Pulmonary artery endothelial cell (primary cell): ENCODE measurements around the gene UBAP2L. TPM values are rescaled to one million over a fixed set of nuclear protein-coding genes. Genes with fewer than 3 reads are reported as not detected.
"Not testable (repeated sequence)": the region's sequence is repeated elsewhere in the genome, so short reads cannot be mapped to it uniquely, and the experiment has no call there.

Source experiments
- DNase-seq: peaks from one replicate; pipeline ENCODE4 v3.0.0-alpha.2; 2011; ENCODE audit warnings: low read depth, low spot score
- total RNA-seq: library from RNA; depleted of rRNA; stranded (reverse); fragments of >200 nt; gene quantifications from 2 replicates; pipeline ENCODE4 v1.2.3, GENCODE V29; 2014

Gene UBAP2L
- total RNA-seq, 1 donor from 2014 or later: 62.6 TPM

- DNase-seq: no peak
Measured at GRCh38 chr1:154241703-154242351, 21.1 kb downstream of the UBAP2L start.

- no peak for DNase-seq
Measured at GRCh38 chr1:154253671-154254070, 32.9 kb downstream of the UBAP2L start.

GRCh38 chr1:154256686-154257085 lies 35.9 kb downstream of the UBAP2L start:
- no peak for DNase-seq

GRCh38 chr1:154258784-154259183 lies 38.0 kb downstream of the UBAP2L start:
- no peak for DNase-seq

GRCh38 chr1:154260127-154260526 lies 39.4 kb downstream of the UBAP2L start:
- no peak for DNase-seq

GRCh38 chr1:154263465-154264332 lies 42.9 kb downstream of the UBAP2L start:
- no peak for DNase-seq

- DNase-seq: no peak
Measured at GRCh38 chr1:154264454-154264853, 43.7 kb downstream of the UBAP2L start.

GRCh38 chr1:154265586-154265985 lies 44.8 kb downstream of the UBAP2L start:
- no peak for DNase-seq

- DNase-seq: no peak
Measured at GRCh38 chr1:154270833-154271232, 50.1 kb downstream of the UBAP2L start.

GRCh38 chr1:154272217-154272998 lies 51.7 kb downstream of the UBAP2L start, which contains the start of gene HAX1:
HAX1 (plus strand) TSS chr1:154272629; CDS start chr1:154272724, 95 bp downstream.
- peak; percentile 89 for DNase-seq

- DNase-seq: no peak
Measured at GRCh38 chr1:154272999-154273563, 52.3 kb downstream of the UBAP2L start.

- DNase-seq: no peak
Measured at GRCh38 chr1:154276797-154277196, 56.0 kb downstream of the UBAP2L start.

- DNase-seq: not testable (repeated sequence)
Measured at GRCh38 chr1:154287591-154287990, 66.8 kb downstream of the UBAP2L start.

- no peak for DNase-seq
Measured at GRCh38 chr1:154288661-154289060, 67.9 kb downstream of the UBAP2L start.

GRCh38 chr1:154290921-154291320 lies 70.2 kb downstream of the UBAP2L start:
- DNase-seq: no peak

- no peak for DNase-seq
Measured at GRCh38 chr1:154295408-154296235, 74.9 kb downstream of the UBAP2L start.

- no peak for DNase-seq
Measured at GRCh38 chr1:154301582-154301981, 80.8 kb downstream of the UBAP2L start.

- no peak for DNase-seq
Measured at GRCh38 chr1:154304664-154305337, 84.0 kb downstream of the UBAP2L start.

- DNase-seq: no peak
Measured at GRCh38 chr1:154306151-154306550, 85.4 kb downstream of the UBAP2L start.

GRCh38 chr1:154307670-154308270 lies 87.0 kb downstream of the UBAP2L start:
- not testable (repeated sequence) for DNase-seq
